SW480 (cell line): ENCODE data around the gene ZNF416.

Experiments used
- DNase-seq: peaks from one replicate; pipeline ENCODE4 v3.0.0-alpha.2; 2016; ENCODE audit warnings: low spot score

The ZNF416 gene

DNA sequence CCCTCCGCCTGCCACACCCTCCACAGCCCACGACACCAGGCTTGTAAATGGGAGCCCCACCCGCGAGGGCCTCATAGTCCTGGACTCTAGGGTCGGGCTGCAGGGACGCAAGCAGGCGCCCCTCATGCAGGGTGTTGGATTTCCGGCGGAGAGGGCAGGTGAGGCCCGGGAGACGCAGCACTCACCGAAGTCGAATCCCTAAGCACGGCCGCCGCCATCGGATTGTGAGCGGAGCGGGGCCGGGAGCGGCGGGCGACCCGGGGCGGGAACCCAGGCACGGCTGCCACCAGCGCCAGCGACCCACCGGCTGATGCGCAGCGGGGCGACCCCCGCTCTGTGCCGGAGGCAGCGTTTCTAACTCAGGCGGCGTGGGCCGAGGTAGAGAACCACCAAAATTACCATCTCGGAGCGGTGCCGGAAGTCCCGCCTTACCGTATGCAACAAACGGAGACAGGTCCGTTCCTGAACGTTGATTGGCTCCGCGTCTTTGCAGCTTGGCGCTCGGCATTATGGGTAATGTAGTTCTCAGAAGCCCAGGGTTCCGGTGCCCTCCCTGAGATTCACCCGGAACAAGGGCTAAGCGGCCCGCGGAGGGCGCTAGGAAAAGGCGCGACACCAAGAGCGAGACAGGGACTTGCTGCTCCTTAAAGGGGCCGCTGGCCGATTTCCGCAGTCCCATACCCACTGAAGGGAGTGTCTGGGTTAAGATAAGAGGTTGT lies at the start of gene ZNF416:
TSS of gene ZNF416 (minus strand) at position 425 of the 719 bp plus-strand sequence. CDS start at position 218, 207 bp downstream.
- DNase-seq, result peak; percentile 98

DNA sequence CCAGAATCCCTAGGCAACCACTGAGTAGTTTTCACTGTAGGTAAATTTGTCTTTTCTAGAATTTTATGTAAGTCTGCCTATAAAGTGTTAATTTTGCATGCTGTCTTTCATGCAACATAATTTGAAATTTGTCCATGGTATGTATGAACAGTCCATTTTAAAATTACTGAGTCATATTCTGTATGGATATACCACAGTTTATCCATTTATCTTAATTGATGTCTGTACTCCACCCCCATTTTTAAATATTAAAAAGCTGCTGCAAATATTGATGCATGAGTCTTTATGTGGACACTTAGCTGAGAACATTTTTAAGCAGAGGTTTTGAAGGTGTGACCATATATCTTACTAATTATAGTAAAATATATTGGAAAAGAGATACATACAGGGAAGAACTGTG lies 44.4 kb upstream of the ZNF416 start:
- no peak for DNase-seq

DNA sequence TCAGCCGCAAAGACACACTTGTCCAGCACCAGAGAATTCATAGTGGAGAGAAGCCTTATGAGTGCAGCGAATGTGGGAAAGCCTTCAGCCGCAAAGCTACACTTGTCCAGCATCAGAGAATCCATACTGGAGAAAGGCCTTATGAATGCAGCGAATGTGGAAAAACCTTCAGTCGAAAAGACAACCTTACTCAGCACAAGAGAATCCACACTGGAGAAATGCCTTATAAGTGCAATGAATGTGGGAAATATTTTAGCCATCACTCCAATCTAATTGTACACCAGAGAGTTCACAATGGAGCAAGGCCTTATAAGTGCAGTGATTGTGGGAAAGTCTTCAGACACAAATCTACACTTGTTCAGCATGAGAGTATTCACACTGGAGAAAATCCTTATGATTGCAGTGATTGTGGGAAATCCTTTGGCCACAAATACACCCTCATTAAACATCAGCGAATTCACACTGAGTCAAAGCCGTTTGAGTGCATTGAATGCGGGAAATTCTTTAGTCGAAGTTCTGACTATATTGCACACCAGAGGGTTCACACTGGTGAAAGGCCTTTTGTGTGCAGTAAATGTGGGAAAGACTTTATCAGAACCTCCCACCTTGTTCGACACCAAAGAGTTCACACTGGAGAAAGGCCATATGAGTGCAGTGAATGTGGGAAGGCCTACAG lies 42.1 kb upstream of the ZNF416 start:
- no peak for DNase-seq

DNA sequence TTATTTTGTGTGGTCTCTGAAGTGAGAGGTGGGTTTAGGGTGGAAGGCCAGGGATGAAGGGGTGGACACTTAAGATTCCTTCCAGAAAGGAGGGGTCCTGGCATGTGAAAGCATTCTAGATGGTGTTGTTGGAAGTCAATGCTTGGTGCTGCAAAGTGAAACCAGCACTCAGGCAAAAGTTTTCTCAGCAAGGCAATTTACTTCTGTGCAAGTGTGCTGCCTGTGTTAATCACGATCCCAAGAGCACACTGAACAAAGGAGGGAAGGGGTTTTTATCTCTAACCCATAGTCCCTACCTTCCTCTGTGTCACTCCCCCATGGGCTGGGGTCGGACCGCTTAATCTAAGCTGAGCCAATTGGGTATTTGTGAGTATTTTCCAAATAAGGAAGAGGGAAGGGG lies 36.6 kb upstream of the ZNF416 start:
- DNase-seq, result no peak

DNA sequence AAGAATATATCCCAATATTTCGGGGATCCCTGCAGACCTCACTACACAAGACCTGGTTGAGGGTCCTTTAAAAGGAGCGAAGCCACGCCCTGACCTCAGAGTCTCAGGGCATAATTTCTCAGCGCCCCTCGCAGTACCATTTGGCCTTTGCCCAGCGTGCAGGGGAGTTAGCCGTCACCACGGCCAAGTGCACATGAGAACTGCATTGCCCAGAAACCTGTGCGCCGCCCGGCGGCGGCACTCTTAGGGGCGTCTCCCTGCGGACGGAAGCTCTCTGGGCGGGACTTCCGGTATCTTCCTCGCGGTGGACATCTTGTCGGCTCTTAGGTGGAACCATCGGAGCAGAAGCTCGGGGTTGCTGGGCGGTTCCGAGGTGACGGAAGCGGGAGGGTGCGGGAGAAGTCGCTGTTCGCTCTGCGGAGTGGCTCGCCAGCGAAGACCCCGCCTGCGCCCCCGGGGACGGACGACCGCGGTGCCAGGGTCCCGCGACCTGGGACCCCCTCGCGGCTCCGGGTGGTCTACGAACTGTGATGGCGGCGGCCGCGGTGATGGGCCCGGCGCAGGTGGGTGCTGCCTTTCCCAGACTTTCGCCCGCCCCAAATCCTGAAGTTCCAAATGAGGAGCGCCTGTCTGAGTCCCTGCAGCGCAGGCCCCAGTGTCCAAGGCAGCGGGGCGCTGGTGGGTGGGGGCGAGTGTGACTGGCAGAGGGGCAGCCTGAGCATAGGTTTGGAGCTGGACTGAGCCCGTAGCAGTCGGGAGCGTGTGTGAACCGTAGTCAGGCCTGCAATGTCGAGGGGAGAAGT lies 35.4 kb upstream of the ZNF416 start, which contains the start of gene ZNF134:
TSS of gene ZNF134 (plus strand) at position 302 of the 803 bp plus-strand sequence. CDS start 5,227 bp downstream, outside the sequence.
- peak; percentile 93 for DNase-seq

DNA sequence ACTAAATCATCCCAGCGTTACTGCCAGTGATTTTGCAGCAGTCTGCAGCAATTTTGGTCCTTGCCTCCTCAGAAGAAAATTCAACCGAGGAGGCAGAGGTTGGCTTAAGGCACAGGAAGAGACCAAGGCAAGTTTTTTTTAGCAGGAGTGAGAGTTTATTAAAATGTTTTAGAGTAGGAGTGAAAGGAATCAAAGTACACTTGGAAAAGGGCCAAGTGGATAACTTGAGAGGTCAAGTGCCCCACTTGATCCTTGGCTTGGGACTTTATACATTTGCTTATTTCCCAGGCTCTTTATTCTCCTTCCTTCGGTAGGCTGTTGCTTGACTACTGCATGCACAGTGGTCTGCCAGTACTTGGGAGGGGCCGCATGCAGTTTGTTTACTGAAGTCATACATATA lies 32.4 kb upstream of the ZNF416 start:
- DNase-seq, result no peak

DNA sequence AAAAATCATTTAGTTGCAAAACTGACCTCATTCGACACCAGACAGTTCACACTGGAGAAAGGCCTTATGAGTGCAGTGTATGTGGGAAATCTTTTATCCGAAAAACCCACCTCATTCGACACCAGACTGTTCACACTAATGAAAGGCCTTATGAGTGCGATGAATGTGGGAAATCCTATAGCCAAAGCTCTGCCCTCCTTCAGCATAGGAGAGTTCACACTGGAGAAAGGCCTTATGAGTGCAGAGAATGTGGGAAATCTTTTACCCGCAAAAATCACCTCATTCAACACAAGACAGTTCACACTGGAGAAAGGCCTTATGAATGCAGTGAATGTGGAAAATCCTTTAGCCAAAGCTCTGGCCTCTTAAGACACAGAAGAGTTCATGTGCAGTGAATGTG lies 28.2 kb upstream of the ZNF416 start:
- DNase-seq, result no peak

DNA sequence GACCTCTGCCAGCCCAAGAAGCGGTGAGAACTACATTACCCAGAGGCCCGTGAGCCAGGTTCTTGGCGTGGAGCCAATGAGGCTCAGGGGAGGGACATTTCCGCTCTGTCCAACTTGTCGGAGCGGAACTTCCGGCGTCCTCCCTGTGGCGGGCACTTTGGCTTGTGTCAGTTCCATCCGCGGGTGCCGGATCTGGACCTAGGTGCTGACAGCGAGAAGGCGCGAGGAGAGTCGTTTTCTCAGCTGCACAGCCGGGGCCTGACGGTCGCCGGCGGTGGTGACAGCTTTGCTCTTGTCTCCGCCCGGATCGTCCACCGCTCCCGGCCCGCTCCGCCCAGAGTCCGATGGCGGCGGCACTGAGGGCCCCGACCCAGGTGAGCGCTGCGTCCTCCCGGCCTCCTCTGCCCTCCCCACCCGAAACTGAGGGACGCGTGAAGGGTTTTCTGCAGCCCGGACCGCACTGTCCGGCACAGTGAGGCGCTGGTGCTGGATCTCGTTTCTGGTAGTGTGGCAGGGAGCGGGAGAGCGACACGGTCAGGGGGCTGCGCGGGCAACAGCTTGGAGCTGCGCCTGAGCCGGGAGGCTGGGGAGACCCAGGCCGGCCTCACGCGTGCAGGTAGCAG lies 21.2 kb upstream of the ZNF416 start, which contains the start of gene ZNF530:
TSS of gene ZNF530 (plus strand) at position 125 of the 623 bp plus-strand sequence. CDS start 4,461 bp downstream, outside the sequence.
- DNase-seq, result peak; percentile 79

DNA sequence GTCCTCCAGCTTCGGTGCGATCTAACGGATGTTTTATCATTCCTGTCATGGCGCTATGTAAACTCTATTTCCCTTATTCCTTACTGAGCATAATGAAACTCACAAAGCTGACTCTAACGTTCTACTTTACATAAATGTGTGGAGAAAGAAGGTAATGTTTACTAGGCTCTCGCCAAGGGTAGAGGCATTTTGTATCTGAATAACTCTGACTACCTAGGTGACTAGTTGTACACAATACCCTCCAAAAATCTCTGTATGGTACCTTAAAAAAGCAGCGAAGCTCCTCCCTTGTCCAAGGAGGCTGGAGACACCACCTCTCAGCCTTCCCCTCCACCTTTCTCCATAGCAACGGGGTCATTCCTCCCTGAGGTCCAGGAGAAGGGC lies 20.7 kb upstream of the ZNF416 start:
- DNase-seq, result no peak

DNA sequence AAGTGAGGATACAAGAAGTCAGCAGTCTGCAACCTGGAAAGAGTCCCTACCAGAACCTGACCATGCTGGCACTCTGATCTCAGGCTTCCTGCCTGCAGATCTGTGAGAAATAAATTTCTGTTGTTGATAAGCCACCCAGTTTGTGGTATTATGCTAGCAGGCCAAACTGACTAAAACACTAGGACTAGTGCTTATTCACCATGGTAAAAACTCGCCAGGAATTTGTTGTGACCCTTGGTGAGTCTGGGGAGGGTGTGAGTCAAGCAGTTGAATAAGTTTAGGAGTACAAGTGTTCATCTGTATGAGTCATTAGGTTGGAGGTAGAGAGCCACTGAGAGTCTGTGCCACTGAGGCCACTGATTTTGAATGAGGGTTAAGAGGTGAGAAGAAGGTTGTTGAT lies 8.8 kb upstream of the ZNF416 start:
- DNase-seq, result no peak

DNA sequence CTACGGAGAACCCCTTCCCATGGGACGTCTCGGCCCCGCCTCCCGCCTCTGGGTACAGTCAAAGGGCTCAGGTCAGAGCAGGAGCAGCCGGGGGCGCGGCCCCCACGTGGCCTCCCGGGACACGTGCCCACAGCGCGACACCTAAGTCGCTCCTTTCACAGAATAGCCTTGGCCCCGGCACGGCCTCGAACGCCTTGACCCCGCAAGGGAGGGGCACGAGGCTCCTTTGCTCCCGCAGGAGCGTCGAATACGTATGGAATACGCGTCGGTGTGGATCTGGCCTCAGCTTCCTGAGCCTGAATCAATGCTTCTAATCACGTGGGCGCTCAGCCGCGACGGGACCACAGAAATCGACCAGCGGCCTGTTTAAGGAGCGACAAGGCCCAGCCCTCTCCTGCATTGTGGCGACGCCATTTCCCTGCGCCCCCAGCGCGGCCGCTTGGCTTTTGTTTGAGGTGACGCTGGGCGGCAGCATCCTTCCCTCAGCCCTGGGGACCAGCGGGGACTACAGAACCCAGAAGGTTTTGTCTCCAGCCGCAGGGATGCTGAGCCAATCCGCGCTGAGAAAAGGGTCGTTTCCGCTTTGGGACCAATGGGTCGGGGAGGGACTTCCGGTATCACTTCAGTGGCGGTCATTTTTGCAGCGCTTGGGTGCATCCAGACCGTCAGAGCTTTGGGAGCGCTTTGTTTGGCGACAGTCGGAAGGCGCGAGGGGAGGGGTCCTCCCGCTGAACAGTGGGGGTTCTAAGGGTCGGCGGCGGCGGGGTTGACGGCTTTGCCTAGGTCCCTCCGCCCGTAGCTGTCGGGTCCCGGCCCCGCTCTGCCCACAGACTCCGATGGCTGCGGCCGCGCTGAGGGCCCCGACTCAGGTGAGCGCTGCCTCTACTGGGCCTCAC lies 5.1 kb upstream of the ZNF416 start, which contains the start of gene ZIK1:
TSS of gene ZIK1 (plus strand) at position 625 of the 896 bp plus-strand sequence. CDS start at position 837, 212 bp downstream.
- no peak for DNase-seq

DNA sequence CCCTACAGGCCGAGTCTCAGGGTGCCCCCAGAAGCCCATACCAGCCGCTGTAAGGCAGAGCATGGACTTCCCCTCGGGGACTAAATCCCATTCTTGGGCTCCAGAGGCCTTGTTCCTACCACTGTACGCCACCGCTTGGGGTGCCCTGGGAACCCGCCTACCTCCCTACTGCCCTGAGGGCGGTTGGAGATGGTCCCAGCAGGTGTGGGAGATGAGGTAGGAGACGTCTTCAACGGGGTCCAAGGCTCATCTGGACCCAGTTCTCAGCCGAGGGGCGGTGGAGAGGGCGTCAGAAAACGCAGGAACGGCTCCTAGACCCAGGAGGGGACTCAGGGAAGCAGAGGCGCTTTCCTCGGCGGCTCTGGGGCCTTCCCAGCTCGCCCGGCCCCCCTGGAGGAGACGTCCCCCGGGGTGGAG lies 4.4 kb upstream of the ZNF416 start:
- DNase-seq, result no peak

DNA sequence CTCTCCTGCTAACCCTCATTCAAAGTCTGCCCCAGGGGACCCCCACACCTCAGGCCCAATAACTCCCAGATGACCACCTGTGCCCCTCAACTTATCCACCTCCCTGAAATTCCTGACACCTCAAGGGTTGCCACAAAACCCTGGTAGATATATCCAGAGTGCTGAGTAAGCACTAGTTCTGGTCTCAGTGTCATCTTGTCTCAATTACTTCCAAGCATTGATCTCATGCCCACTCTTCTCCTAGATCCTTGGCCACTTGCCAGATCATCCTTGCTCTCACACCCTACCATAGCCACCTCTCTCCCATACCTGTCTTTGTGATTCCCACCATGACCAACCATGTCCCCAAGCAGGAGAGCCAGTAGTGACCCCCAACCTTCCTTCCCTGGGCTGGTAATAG lies 2.0 kb downstream of the ZNF416 start:
- no peak for DNase-seq

DNA sequence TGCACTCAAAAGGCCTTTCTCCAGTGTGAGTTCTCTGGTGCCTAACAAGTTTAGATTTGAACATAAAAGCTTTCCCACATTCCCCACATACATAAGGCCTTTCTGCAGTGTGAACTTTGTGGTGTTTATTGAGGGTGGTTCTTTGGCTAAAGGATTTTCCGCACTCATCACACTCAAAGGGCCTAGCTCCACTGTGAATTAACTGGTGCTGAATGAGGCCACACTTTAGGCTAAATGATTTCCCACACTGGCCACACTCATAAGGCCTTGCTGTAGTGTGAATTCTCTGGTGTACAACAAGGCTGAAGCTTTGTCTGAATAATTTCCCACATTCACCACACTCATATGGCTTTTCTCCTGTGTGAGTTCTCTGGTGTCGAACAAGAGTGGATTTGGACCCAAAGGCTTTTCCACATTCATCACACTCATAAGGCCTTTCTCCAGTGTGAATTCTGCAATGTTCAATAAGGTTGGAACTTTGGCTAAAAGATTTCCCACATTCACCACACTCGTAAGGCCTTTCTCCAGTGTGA lies 6.2 kb downstream of the ZNF416 start:
- no peak for DNase-seq

DNA sequence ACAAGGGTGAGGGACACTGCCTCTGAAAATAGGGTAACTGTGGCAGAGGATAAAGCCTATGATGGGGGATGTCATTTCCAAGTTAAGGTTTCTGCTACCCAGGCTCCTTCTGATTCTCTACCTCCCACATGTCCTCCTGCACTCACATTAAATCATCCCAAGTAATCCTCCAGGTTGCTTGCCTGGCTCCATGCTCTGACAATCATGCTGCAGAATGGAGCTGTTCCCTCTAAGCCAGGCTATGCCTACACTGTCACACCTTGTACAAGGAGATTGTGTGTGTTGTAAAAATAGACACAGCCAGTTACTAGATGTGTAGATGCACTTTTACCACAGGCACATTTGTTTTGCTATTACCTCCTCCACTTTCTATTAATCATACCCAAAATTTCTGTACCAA lies 8.0 kb downstream of the ZNF416 start:
- DNase-seq, result no peak

DNA sequence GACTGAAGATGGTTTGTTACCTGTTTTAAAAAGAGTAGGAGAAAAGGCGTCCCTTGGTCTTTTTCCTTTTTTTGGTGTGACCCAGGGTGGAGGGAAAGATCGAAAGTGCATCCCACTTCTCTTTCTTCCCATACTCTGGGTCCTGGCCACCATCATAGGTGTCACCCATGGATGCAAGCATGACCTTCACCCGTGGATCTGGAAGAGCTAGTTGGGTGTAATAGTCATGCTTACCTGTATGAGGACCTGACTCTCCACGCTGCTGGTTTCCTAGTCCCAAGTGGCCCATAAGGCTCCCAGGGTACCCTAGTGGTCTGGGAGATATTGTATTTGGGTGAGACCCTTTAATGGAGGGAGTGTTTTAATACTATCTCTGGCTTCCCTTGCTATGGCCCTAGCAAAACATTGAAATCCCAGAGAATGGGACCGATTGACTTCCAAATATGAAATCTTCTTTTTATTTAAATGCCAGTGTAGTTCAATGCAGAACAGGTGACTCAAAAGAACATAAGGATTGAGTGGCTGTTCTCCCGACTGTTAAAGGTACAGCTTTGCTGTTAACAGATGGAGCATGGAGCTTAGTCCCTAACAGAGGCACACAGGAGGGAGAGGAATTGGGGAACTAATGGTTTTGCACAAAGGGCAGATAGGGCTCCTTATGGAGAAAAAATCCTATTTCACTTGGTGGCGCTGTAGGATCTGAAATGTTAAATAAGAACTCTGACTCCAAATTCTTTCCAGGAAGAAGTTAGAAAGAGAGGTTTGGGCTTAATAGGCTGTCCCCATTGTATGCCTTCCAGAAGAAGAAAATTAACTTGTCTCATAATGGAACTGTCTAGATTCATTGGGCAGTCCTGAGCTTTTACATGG lies 12.1 kb downstream of the ZNF416 start:
- DNase-seq, result no peak

DNA sequence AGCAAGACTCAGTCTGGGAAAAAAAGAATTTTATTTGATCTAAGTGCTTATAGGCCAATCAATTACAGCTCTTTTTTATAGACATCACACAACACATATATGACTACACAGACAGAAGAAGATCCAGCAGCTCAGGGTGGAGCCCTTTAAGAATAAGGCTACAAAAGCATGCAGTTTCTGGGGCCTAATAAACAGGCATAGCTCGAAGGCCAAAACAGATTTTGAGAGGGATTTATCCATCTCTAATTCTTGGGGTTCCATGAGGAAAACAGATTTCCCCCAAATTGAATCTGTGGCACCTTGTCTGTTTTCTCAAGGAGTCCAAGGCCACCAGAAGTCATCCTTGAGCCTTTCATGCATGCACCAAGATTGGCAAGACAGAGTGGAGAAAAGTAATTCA lies 15.2 kb downstream of the ZNF416 start:
- no peak for DNase-seq

DNA sequence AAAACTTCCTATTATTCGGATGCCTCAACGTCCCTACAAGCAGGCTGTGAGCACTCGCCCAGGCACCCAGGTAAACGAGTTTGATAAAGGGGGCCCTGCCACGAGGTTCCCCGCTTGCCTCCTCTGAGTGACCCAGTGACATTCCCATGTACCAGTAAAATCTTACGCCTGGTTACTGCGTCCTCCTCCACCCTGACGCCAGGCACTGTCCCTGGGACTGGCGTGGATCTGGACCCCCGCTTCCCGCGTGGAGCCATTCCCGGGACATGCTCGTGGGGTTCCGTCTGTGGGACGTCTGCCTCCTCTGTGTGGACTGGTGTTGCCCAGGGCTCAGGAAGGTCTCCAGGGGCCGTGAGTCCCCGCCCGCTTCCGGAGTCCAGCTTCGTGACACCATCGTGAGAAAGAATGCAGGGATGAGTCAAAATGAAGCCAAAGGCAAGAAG lies 18.6 kb downstream of the ZNF416 start:
- DNase-seq, result no peak

DNA sequence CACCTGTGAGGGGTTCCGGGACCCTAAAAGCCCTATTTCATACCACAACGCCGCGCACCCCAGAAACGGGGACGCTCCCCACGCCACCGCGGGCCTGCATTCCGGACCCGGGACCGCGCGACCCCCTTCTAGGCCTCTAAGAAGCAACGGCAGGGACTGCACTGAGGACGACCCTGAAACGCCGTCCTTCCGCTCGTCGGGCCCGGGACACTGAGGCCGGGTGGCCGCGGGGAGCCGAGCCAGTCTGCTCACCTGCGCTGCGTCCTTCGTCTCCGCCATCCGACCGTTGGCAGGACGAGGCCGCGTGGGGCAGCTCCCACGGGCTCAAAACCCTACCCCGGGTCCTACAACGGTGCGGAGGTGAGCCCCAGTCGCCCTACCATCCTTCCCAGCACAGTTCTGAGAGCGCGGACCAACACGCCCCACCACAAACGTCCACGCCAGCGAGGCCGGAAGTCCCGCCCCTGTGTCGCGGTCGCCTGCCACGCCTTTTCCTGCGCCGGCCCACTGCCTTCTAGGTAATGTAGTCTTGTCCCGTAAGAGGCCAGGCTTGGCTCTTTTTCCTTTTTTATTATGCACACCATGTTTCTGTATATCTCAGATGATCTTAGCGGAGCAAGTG lies 19.2 kb downstream of the ZNF416 start, which contains the start of gene ZNF550:
TSS of gene ZNF550 (minus strand) at position 460 of the 622 bp plus-strand sequence. CDS start at position 279, 181 bp downstream.
- no peak for DNase-seq
